HUES48 (cell line): ENCODE data around the gene CYP4B1.
"Not testable (repeated sequence)": the region's sequence is repeated elsewhere in the genome, so short reads cannot be mapped to it uniquely, and the experiment has no call there.

Experiments
- H3K27ac ChIP-seq: one replicate; pipeline ENCODE4 v1.7.0; 2013; ENCODE audit warnings: low read depth, low read length, inconsistent platforms
- H3K27me3 ChIP-seq: 2 replicates; pipeline ENCODE4 v1.6.1; 2013; ENCODE audit warnings: mild to moderate bottlenecking, low read length; ENCODE audit not compliant: control insufficient read depth, insufficient read depth
- H3K36me3 ChIP-seq: 2 replicates; pipeline ENCODE4 v1.6.1; 2013; ENCODE audit warnings: low read length; ENCODE audit not compliant: control insufficient read depth, insufficient read depth
- H3K4me1 ChIP-seq: 2 replicates; pipeline ENCODE4 v1.6.1; 2013; ENCODE audit warnings: mild to moderate bottlenecking, low read length; ENCODE audit not compliant: control insufficient read depth, insufficient read depth
- H3K4me3 ChIP-seq: 2 replicates; pipeline ENCODE4 v1.5.1; 2013; ENCODE audit warnings: mild to moderate bottlenecking, low read depth, low read length
- H3K9ac ChIP-seq: 2 replicates; pipeline ENCODE4 v1.6.1; 2013; ENCODE audit warnings: mild to moderate bottlenecking, low read depth, low read length, moderate library complexity
- H3K9me3 ChIP-seq: 2 replicates; pipeline ENCODE4 v1.6.1; 2013; ENCODE audit warnings: low read length; ENCODE audit not compliant: control insufficient read depth, insufficient read depth

The CYP4B1 gene

DNA sequence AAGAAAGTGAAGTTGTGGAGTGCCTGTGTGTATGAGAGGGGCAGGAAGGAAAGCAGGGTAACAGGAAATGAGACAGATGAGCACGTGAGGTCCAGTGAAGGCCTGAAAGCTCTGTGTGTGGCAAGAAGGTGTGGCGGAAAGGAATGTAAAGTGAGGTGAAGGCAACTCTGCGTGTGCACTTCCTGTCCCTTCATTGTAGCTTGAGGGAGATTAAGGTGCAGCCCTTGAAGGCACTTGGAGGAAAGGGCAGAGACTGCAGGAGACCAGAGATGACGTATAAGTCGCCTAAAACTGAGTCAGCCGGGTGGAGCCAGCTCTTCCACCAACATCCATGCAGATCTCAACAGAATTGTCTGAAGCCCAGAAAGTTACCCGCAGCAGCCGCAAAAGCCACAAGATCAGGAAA, 58.8 kb downstream of the CYP4B1 start:
- H3K4me1 ChIP-seq, H3K27ac ChIP-seq, H3K4me3 ChIP-seq, H3K9ac ChIP-seq, H3K36me3 ChIP-seq, H3K27me3 ChIP-seq, H3K9me3 ChIP-seq: not testable (repeated sequence)

- no peak overlapping the region for H3K9ac ChIP-seq
- no peaks in the 10 kb centered on the region for H3K36me3 ChIP-seq
- H3K4me3 ChIP-seq: no peak overlapping the region
- H3K27me3 ChIP-seq: no peaks in the 10 kb centered on the region
- H3K9me3 ChIP-seq: no peaks in the 10 kb centered on the region
- H3K27ac ChIP-seq: no peak overlapping the region
- H3K4me1 ChIP-seq: peaks cover 4% of the 10 kb centered on the region; the same call in 1 of the 2 replicates
Observed at GRCh38 chr1:46862348-46862747, 63.5 kb downstream of the CYP4B1 start.
